K562 (cell line): ENCODE data around the gene DSCAM. TPM values are rescaled to one million over a fixed set of nuclear protein-coding genes. Genes with fewer than 3 reads are reported as not detected.

ENCODE experiments used
- ATAC-seq: fragments of 200-7000 bp; cut with Tn5 transposase; 3 replicates; pipeline ENCODE4 v1.9.1; 2020; ENCODE audit warnings: moderate library complexity
- BruUV-seq: library from RNA; stranded (reverse); fragments of 400-500 nt; replicated peaks from 2 replicates; lab custom pipeline; 2021; lab: Mats Ljungman, UMichigan
- CTCF ChIA-PET: fragments of 300-600 bp; formaldehyde crosslinking; extraction: SDS; loops from one replicate; lab custom pipeline; 2021; ENCODE audit warnings: low intra/inter-chr PET ratio; lab: Yijun Ruan, JAX
- POLR2A ChIA-PET: fragments of 300-600, 350-650 bp; sonication (Branson Sonifier 250); formaldehyde crosslinking; extraction: SDS; loops from one replicate; lab custom pipeline; 2021; ENCODE audit warnings: antibody characterized with exemption, inconsistent platforms; lab: Yijun Ruan, JAX
- DNase-seq, 4 experiments: peaks; one replicate each; pipeline versions ENCODE4 v3.0.0 to v3.0.0-alpha.2; 2011 to 2018; ENCODE audit warnings: low spot score in 3 of 4, mixed read lengths in 3 of 4; ENCODE audit errors: extremely low read depth in 1 of 4
- FAIRE-seq: peaks from 2 replicates; lab custom pipeline; 2011; peaks lifted over from hg19 to GRCh38; lab: Jason Lieb, UNC
- H2AFZ ChIP-seq: 2 replicates; pipeline ENCODE4 v1.6.0; 2011; ENCODE audit warnings: low read depth, low read length, control low read depth, inconsistent platforms
- H3K27ac ChIP-seq: fragments of 200-600 bp; 3 replicates; pipeline ENCODE4 v1.8.0; 2011; ENCODE audit warnings: low read depth, mild to moderate bottlenecking, control low read depth, inconsistent platforms, low read length, moderate library complexity, mixed read lengths; ENCODE audit errors: extremely low read depth
- H3K27me3 ChIP-seq, 2 experiments: fragments of 300-600 bp in 1 of 2; 2 replicates in 1 of 2; 3 replicates in 1 of 2; pipeline versions ENCODE4 v1.6.0 to v1.8.0; 2011; ENCODE audit warnings: inconsistent platforms in 2 of 2, low read length in 2 of 2, mild to moderate bottlenecking in 1 of 2, mixed read lengths in 1 of 2, moderate library complexity in 1 of 2; ENCODE audit not compliant: control insufficient read depth in 2 of 2, insufficient read depth in 2 of 2
- H3K36me3 ChIP-seq: fragments of 300-600 bp; 3 replicates; pipeline ENCODE4 v1.8.0; 2011; ENCODE audit warnings: mild to moderate bottlenecking, low read length, inconsistent platforms; ENCODE audit not compliant: control insufficient read depth, insufficient read depth
- H3K4me1 ChIP-seq, 2 experiments: fragments of 200-600 bp in 1 of 2; replicated peaks in 1 of 2; 2 replicates in 1 of 2; 3 replicates in 1 of 2; pipeline versions ENCODE4 v1.5.1 to v1.8.0; 2011; ENCODE audit warnings: inconsistent platforms in 2 of 2, low read length in 2 of 2, mild to moderate bottlenecking in 1 of 2, mixed read lengths in 1 of 2, moderate library complexity in 1 of 2; ENCODE audit not compliant: control insufficient read depth in 2 of 2, insufficient read depth in 2 of 2
- H3K4me2 ChIP-seq: 2 replicates; pipeline ENCODE4 v1.6.1; 2011; ENCODE audit warnings: low read length, control low read depth, inconsistent platforms, mixed read lengths; ENCODE audit not compliant: insufficient read depth
- H3K4me3 ChIP-seq: fragments of 200-600 bp; sonication (generic), shearing (Covaris generic); 2 replicates; pipeline ENCODE4 v1.5.1; 2016; ENCODE audit warnings: control low read depth, inconsistent platforms
- H3K79me2 ChIP-seq: fragments of 200-600 bp; 3 replicates; pipeline ENCODE4 v1.8.0; 2011; ENCODE audit warnings: low read length, inconsistent platforms; ENCODE audit not compliant: control insufficient read depth, insufficient read depth
- H3K9ac ChIP-seq, 2 experiments: 2 replicates each; pipeline versions ENCODE4 v1.6.0 to v1.6.1; 2011; ENCODE audit warnings: low read depth in 2 of 2, low read length in 2 of 2, control low read depth in 1 of 2, inconsistent platforms in 1 of 2, mild to moderate bottlenecking in 1 of 2, mixed read lengths in 1 of 2; ENCODE audit not compliant: insufficient read depth in 1 of 2
- H3K9me1 ChIP-seq: one replicate; pipeline ENCODE4 v1.6.0; 2011; ENCODE audit warnings: inconsistent platforms, mild to moderate bottlenecking, low read length, moderate library complexity; ENCODE audit not compliant: control insufficient read depth, insufficient read depth
- H3K9me3 ChIP-seq: replicated peaks from 2 replicates; pipeline ENCODE4 v1.5.1; 2011; ENCODE audit warnings: low read depth, low read length, inconsistent platforms; ENCODE audit not compliant: control insufficient read depth, insufficient read depth
- H4K20me1 ChIP-seq: replicated peaks from 2 replicates; pipeline ENCODE4 v1.6.1; 2011; ENCODE audit warnings: low read length, inconsistent platforms, mixed read lengths; ENCODE audit not compliant: control insufficient read depth, insufficient read depth
- FOSL1 ChIP-seq: fragments of 200-800 bp; sonication (Bioruptor generic); conservative IDR thresholded peaks from 2 replicates; pipeline ENCODE4 v1.6.1; 2016; ENCODE audit warnings: missing genetic modification characterization, missing compliant biosample characterization
- FOXJ3 ChIP-seq: sonication (generic); formaldehyde crosslinking; IDR thresholded peaks from 2 replicates; pipeline ENCODE4 v1.4.0; 2020; ENCODE audit warnings: mild to moderate bottlenecking, missing genetic modification reagents
- HOXB6 ChIP-seq: fragments of 250-450 bp; sonication (Bioruptor Pico); IDR thresholded peaks from 2 replicates; pipeline ENCODE4 v1.5.1; 2022; ENCODE audit warnings: mild to moderate bottlenecking, borderline replicate concordance
- MAZ ChIP-seq, 2 experiments: fragments of 450-650 bp in 1 of 2; sonication (generic) in 1 of 2; formaldehyde crosslinking; IDR thresholded peaks in 1 of 2; conservative IDR thresholded peaks in 1 of 2; 2 replicates each; pipeline versions ENCODE4 v1.4.0 to v1.5.0; 2020; ENCODE audit warnings: mild to moderate bottlenecking in 1 of 2, missing genetic modification reagents in 1 of 2
- NCOA6 ChIP-seq: fragments of 450-650 bp; IDR thresholded peaks from 2 replicates; pipeline ENCODE4 v1.6.1; 2017; ENCODE audit warnings: mild to moderate bottlenecking
- NR1H2 ChIP-seq: sonication (generic); formaldehyde crosslinking; IDR thresholded peaks from 2 replicates; pipeline ENCODE4 v1.4.0; 2020; ENCODE audit warnings: mild to moderate bottlenecking, missing genetic modification reagents
- PML ChIP-seq: IDR thresholded peaks from 2 replicates; pipeline ENCODE4 v1.6.1; 2012; ENCODE audit warnings: low read length, inconsistent platforms
- PYGO2 ChIP-seq: fragments of 450-650 bp; IDR thresholded peaks from 2 replicates; pipeline ENCODE4 v1.6.1; 2016; ENCODE audit warnings: mild to moderate bottlenecking, missing genetic modification characterization, moderate library complexity, missing compliant biosample characterization
- RBBP5 ChIP-seq: fragments of 200-600 bp; sonication (generic); IDR thresholded peaks from 2 replicates; pipeline ENCODE4 v1.6.1; 2012; ENCODE audit warnings: borderline replicate concordance, mild to moderate bottlenecking, low read length, control low read depth, inconsistent platforms; ENCODE audit not compliant: insufficient read depth, poor library complexity, severe bottlenecking
- SNRNP70 ChIP-seq: fragments of 200-400 bp; formaldehyde crosslinking; optimal IDR thresholded peaks from 2 replicates; pipeline ENCODE3; 2017; ENCODE audit warnings: low read depth, low read length
- THRAP3 ChIP-seq: fragments of 450-650 bp; IDR thresholded peaks from 2 replicates; pipeline ENCODE4 v1.6.1; 2016; ENCODE audit warnings: mild to moderate bottlenecking, inconsistent platforms, borderline replicate concordance
- TRIM28 ChIP-seq: fragments of 450-650 bp; IDR thresholded peaks from 2 replicates; pipeline ENCODE4 v1.6.1; 2017
- ZNF212 ChIP-seq: fragments of 450-650 bp; formaldehyde crosslinking; IDR thresholded peaks from 2 replicates; pipeline ENCODE4 v1.4.0; 2020; ENCODE audit warnings: mild to moderate bottlenecking
- ZNF75A ChIP-seq: fragments of 450-650 bp; formaldehyde crosslinking; IDR thresholded peaks from 2 replicates; pipeline ENCODE4 v1.4.0; 2020; ENCODE audit warnings: mild to moderate bottlenecking
- WGBS: fragments of 100-300 bp; shearing (Covaris generic); methylation state at CpG from one replicate; pipeline ENCODE4 v1.1.6; 2016; ENCODE audit warnings: low coverage, mixed read lengths; ENCODE audit not compliant: insufficient coverage; ENCODE audit errors: missing lambda C conversion rate; 5-methylcytosine and 5-hydroxymethylcytosine counted together
- in situ Hi-C: fragments of 300-500 bp; cut with MboI; formaldehyde crosslinking; loops from 4 replicates; pipeline ENCODE4 v1.15.0; 2018; ENCODE audit warnings: inconsistent platforms, mixed read lengths
- intact Hi-C: fragments of 100-400 bp; cut with micrococcal nuclease; formaldehyde crosslinking; loops from 2 replicates; pipeline ENCODE4 v1.14.2; 2022
- polyA plus RNA-seq, 8 experiments: library from polyadenylated mRNA; depleted of rRNA in 4 of 8; stranded (reverse) in 5 of 8; unstranded in 3 of 8; fragments of >200 nt; fragmentation: Nextera tagmentation in 2 of 8; fragmentation: Illumina TruSeq in 1 of 8; extraction: Ambion mirVana in 2 of 8; extraction: Trizol in 1 of 8; gene quantifications; 2 replicates each; pipeline versions ENCODE4 v1.2.1 to v1.2.3, GENCODE V29; 2011 to 2014; ENCODE audit warnings: inconsistent platforms in 1 of 8, missing spikeins in 1 of 8
- total RNA-seq, 7 experiments: library from RNA; depleted of rRNA in 6 of 7; stranded (reverse); fragments of >200 nt in 6 of 7; fragmentation: Illumina TruSeq in 2 of 7; extraction: Trizol in 2 of 7; gene quantifications; 2 replicates each; pipeline versions ENCODE4 v1.2.1 to v1.2.3, GENCODE V29; 2011 to 2021; ENCODE audit warnings: low replicate concordance in 1 of 7
- TF ChIP-seq, protein P1 (sequence below): fragments of 250-450 bp; sonication (Bioruptor Pico); IDR thresholded peaks from 2 replicates; pipeline ENCODE4 v1.4.0; 2020
- TF ChIP-seq, protein P2 (sequence below): fragments of 450-650 bp; formaldehyde crosslinking; IDR thresholded peaks from 2 replicates; pipeline ENCODE4 v1.4.0; 2020; ENCODE audit warnings: mild to moderate bottlenecking, moderate library complexity
- TF ChIP-seq, protein P3 (sequence below): IDR thresholded peaks from 3 replicates; pipeline ENCODE4 v1.6.1; 2011; ENCODE audit warnings: borderline replicate concordance, mild to moderate bottlenecking, moderate library complexity; ENCODE audit not compliant: insufficient read length; ENCODE audit errors: extremely low read depth

DSCAM gene
- total and polyA plus RNA-seq, 9 of the 15 experiments (the other 6 are each of a cell fraction or from before 2014, with no cell fraction given) = not detected

DNA sequence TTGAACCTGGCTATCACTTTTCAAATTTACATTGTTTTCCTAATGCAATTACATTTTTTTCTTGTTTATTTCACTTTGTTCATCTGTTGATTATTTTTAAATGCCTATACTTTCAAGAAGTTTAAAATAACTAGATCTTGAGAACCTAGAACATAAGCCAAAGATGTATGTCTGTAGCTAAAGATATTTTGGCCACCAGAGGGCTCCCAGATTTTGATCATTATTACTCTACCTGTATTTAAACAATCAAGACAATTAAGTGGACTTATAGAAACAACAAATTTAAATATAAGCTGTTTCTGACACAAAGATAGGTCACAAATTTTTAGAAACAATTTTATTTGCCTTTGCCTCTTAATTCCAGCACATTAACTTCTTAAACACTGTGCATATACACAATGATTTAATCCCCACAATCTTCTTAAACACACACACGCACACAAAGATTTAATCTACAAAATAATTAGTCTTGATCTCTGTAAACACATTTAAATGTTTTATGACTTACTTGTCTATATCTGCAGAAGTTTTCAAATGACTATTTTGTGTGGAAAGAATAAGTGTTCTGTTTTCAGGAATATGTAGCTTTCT is 380.0 kb downstream of the DSCAM start:
- Histone ChIP-seq H3K27me3 (no peaks in the 10 kb centered on the region), H3K79me2 (no peaks in the 10 kb centered on the region), H4K20me1 (no peaks in the 10 kb centered on the region), H3K9ac (no peak overlapping the region), H2AFZ (no peak overlapping the region), H3K9me1 (no peaks in the 10 kb centered on the region), H3K4me1 (no peaks in the 10 kb centered on the region), H3K27ac (no peak overlapping the region), H3K4me2 (no peak overlapping the region), H3K36me3 (no peaks in the 10 kb centered on the region), H3K9me3 (no peaks in the 10 kb centered on the region; the same call in 1 of the 2 replicates), H3K4me3 (no peak overlapping the region)
- TF ChIP-seq SNRNP70 = no peak
- no peak for TF ChIP-seq HOXB6 (CRISPR knock-in tag)
- no peak for TF ChIP-seq PML
- TF ChIP-seq, protein P1, sequence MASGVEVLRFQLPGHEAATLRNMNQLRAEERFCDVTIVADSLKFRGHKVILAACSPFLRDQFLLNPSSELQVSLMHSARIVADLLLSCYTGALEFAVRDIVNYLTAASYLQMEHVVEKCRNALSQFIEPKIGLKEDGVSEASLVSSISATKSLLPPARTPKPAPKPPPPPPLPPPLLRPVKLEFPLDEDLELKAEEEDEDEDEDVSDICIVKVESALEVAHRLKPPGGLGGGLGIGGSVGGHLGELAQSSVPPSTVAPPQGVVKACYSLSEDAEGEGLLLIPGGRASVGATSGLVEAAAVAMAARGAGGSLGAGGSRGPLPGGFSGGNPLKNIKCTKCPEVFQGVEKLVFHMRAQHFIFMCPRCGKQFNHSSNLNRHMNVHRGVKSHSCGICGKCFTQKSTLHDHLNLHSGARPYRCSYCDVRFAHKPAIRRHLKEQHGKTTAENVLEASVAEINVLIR (CRISPR knock-in tag) = no peak
- no peak for TF ChIP-seq THRAP3
- no peak for TF ChIP-seq FOSL1 (tag)
- TF ChIP-seq PYGO2 (tag) = no peak
- TF ChIP-seq ZNF212 (CRISPR knock-in tag) = no peak
- no peak for TF ChIP-seq NCOA6
- no peak for TF ChIP-seq ZNF75A
- TF ChIP-seq, protein P2, sequence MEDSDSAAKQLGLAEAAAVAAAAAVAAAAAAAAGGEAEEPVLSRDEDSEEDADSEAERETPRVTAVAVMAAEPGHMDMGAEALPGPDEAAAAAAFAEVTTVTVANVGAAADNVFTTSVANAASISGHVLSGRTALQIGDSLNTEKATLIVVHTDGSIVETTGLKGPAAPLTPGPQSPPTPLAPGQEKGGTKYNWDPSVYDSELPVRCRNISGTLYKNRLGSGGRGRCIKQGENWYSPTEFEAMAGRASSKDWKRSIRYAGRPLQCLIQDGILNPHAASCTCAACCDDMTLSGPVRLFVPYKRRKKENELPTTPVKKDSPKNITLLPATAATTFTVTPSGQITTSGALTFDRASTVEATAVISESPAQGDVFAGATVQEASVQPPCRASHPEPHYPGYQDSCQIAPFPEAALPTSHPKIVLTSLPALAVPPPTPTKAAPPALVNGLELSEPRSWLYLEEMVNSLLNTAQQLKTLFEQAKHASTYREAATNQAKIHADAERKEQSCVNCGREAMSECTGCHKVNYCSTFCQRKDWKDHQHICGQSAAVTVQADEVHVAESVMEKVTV (CRISPR knock-in tag) = no peak
- TF ChIP-seq, protein P3, sequence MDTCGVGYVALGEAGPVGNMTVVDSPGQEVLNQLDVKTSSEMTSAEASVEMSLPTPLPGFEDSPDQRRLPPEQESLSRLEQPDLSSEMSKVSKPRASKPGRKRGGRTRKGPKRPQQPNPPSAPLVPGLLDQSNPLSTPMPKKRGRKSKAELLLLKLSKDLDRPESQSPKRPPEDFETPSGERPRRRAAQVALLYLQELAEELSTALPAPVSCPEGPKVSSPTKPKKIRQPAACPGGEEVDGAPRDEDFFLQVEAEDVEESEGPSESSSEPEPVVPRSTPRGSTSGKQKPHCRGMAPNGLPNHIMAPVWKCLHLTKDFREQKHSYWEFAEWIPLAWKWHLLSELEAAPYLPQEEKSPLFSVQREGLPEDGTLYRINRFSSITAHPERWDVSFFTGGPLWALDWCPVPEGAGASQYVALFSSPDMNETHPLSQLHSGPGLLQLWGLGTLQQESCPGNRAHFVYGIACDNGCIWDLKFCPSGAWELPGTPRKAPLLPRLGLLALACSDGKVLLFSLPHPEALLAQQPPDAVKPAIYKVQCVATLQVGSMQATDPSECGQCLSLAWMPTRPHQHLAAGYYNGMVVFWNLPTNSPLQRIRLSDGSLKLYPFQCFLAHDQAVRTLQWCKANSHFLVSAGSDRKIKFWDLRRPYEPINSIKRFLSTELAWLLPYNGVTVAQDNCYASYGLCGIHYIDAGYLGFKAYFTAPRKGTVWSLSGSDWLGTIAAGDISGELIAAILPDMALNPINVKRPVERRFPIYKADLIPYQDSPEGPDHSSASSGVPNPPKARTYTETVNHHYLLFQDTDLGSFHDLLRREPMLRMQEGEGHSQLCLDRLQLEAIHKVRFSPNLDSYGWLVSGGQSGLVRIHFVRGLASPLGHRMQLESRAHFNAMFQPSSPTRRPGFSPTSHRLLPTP = no peak
- no peak for TF ChIP-seq RBBP5
- no peak for TF ChIP-seq FOXJ3 (CRISPR knock-in tag)
- TF ChIP-seq NR1H2 = no peak
- no peak for TF ChIP-seq TRIM28
- no peak for TF ChIP-seq MAZ (CRISPR knock-in tag; conservative IDR thresholded peaks at IDR 0.05 in 1 of 2, IDR thresholded peaks at IDR 0.05 in 1 of 2)
- ChIA-PET POLR2A (no interaction called here), CTCF (no interaction called here)
- peak in 1 of 4 experiments; percentile 2 for DNase-seq
- WGBS = 0% methylated on average over 1 of the region's 1 CpG
- no peak for ATAC-seq
- intact Hi-C loops (no loop called here), in situ Hi-C loops (no loop called here)
- FAIRE-seq = no peak
- BruUV-seq = no TSS peak
